IMR-90 (cell line): Measurements from ENCODE around the gene BRF1. TPM values are rescaled to one million over a fixed set of nuclear protein-coding genes. Genes with fewer than 3 reads are reported as not detected.
A peak's percentile ranks its signal among the peaks of the same experiment; 100 is the strongest.

Source experiments
- ATAC-seq: fragments of 200-7000 bp; cut with Tn5 transposase; 2 replicates; pipeline ENCODE4 v1.9.1; 2020; ENCODE audit warnings: low read depth, mild to moderate bottlenecking, moderate library complexity
- BruUV-seq: library from RNA; stranded (reverse); fragments of 400-500 nt; replicated peaks from 2 replicates; lab custom pipeline; 2021; lab: Mats Ljungman, UMichigan
- CTCF ChIA-PET: fragments of 300-600 bp; formaldehyde crosslinking; extraction: SDS; loops from one replicate; lab custom pipeline; 2021; ENCODE audit warnings: antibody characterized with exemption; lab: Yijun Ruan, JAX
- POLR2A ChIA-PET: fragments of 300-600 bp; sonication (Branson Sonifier 250); formaldehyde crosslinking; loops from one replicate; lab custom pipeline; 2022; ENCODE audit warnings: antibody characterized with exemption; ENCODE audit not compliant: unreplicated experiment; lab: Charles Lee
- DNase-seq: peaks from one replicate; pipeline ENCODE4 v3.0.0; 2013
- H2AFZ ChIP-seq: replicated peaks from 2 replicates; pipeline ENCODE3; 2013; ENCODE audit warnings: low read length, mild to moderate bottlenecking; ENCODE audit not compliant: poor library complexity
- H2AK5ac ChIP-seq: 2 replicates; pipeline ENCODE4 v1.6.1; 2013; ENCODE audit warnings: low read depth, low read length, inconsistent platforms
- H2AK9ac ChIP-seq: replicated peaks from 2 replicates; pipeline ENCODE3; 2013; ENCODE audit warnings: mild to moderate bottlenecking, low read depth, low read length, moderate library complexity; ENCODE audit not compliant: poor library complexity
- H2BK120ac ChIP-seq: 2 replicates; pipeline ENCODE4 v1.6.1; 2013; ENCODE audit warnings: low read depth, low read length, inconsistent platforms
- H2BK15ac ChIP-seq: 3 replicates; pipeline ENCODE4 v1.6.1; 2013; ENCODE audit warnings: low read depth, low read length, inconsistent platforms
- H2BK20ac ChIP-seq: 2 replicates; pipeline ENCODE4 v1.6.1; 2013; ENCODE audit warnings: low read depth, mild to moderate bottlenecking, inconsistent platforms, low read length, moderate library complexity
- H2BK5ac ChIP-seq: 2 replicates; pipeline ENCODE4 v1.6.1; 2013; ENCODE audit warnings: mild to moderate bottlenecking, low read depth, low read length, inconsistent platforms; ENCODE audit not compliant: poor library complexity, severe bottlenecking
- H3K14ac ChIP-seq: replicated peaks from 2 replicates; pipeline ENCODE4 v1.6.1; 2013; ENCODE audit warnings: low read depth, low read length, inconsistent platforms
- H3K18ac ChIP-seq: 2 replicates; pipeline ENCODE4 v1.6.1; 2013; ENCODE audit warnings: low read depth, low read length, control low read depth
- H3K23ac ChIP-seq: 2 replicates; pipeline ENCODE4 v1.6.1; 2013; ENCODE audit warnings: low read depth, low read length, inconsistent platforms
- H3K27ac ChIP-seq: 2 replicates; pipeline ENCODE4 v1.5.1; 2013; ENCODE audit warnings: mild to moderate bottlenecking, control low read depth, low read length; ENCODE audit not compliant: insufficient read depth
- H3K27me3 ChIP-seq: 2 replicates; pipeline ENCODE4 v1.6.1; 2013; ENCODE audit warnings: low read length; ENCODE audit not compliant: control insufficient read depth, insufficient read depth
- H3K36me3 ChIP-seq: 2 replicates; pipeline ENCODE4 v1.6.1; 2013; ENCODE audit warnings: low read length, mixed read lengths; ENCODE audit not compliant: control insufficient read depth, insufficient read depth
- H3K4ac ChIP-seq: 2 replicates; pipeline ENCODE4 v1.6.1; 2013; ENCODE audit warnings: low read depth, low read length, inconsistent platforms
- H3K4me1 ChIP-seq: 2 replicates; pipeline ENCODE4 v1.6.1; 2013; ENCODE audit warnings: low read length, mixed read lengths; ENCODE audit not compliant: control insufficient read depth, insufficient read depth
- H3K4me2 ChIP-seq: 2 replicates; pipeline ENCODE4 v1.6.1; 2013; ENCODE audit warnings: low read depth, mild to moderate bottlenecking, control low read depth, low read length, moderate library complexity
- H3K4me3 ChIP-seq: 2 replicates; pipeline ENCODE4 v1.5.1; 2013; ENCODE audit warnings: low read depth, mild to moderate bottlenecking, control low read depth, low read length, moderate library complexity; ENCODE audit not compliant: insufficient read depth
- H3K56ac ChIP-seq: 2 replicates; pipeline ENCODE4 v1.6.1; 2013; ENCODE audit warnings: low read length, inconsistent platforms; ENCODE audit not compliant: insufficient read depth; ENCODE audit errors: extremely low read depth
- H3K79me1 ChIP-seq, 2 experiments: 2 replicates each; pipeline ENCODE4 v1.6.1; 2013; ENCODE audit warnings: low read length in 2 of 2, inconsistent platforms in 1 of 2, low read depth in 1 of 2
- H3K9ac ChIP-seq: 2 replicates; pipeline ENCODE4 v1.6.1; 2013; ENCODE audit warnings: low read depth, low read length, control low read depth
- H3K9me1 ChIP-seq: 2 replicates; pipeline ENCODE4 v1.6.1; 2013; ENCODE audit warnings: low read length, inconsistent platforms; ENCODE audit not compliant: insufficient read depth
- H3K9me3 ChIP-seq: 2 replicates; pipeline ENCODE4 v1.6.1; 2013; ENCODE audit warnings: low read length; ENCODE audit not compliant: control insufficient read depth, insufficient read depth
- H4K20me1 ChIP-seq: 2 replicates; pipeline ENCODE4 v1.6.1; 2013; ENCODE audit warnings: low read length, inconsistent platforms; ENCODE audit not compliant: insufficient read depth
- H4K5ac ChIP-seq: 2 replicates; pipeline ENCODE4 v1.6.1; 2013; ENCODE audit warnings: mild to moderate bottlenecking, low read depth, low read length, control low read depth
- H4K8ac ChIP-seq, 2 experiments: 2 replicates each; pipeline ENCODE4 v1.6.1; 2013; ENCODE audit warnings: low read depth in 2 of 2, low read length in 2 of 2, control low read depth in 1 of 2, inconsistent platforms in 1 of 2
- H4K91ac ChIP-seq: 2 replicates; pipeline ENCODE4 v1.6.1; 2013; ENCODE audit warnings: low read depth, low read length, inconsistent platforms; ENCODE audit not compliant: insufficient read depth
- BHLHE40 ChIP-seq: fragments of 150-350 bp; IDR thresholded peaks from 2 replicates; pipeline ENCODE4 v1.6.1; 2016; ENCODE audit warnings: mild to moderate bottlenecking, low read depth, low read length
- CEBPB ChIP-seq: IDR thresholded peaks from 2 replicates; pipeline ENCODE4 v1.6.1; 2012; ENCODE audit warnings: low read depth, low read length, improper control_type of control experiment
- CHD1 ChIP-seq: IDR thresholded peaks from 2 replicates; pipeline ENCODE4 v1.6.1; 2012; ENCODE audit warnings: low read depth, low read length, improper control_type of control experiment
- FOS ChIP-seq: fragments of 150-350 bp; IDR thresholded peaks from 2 replicates; pipeline ENCODE4 v1.6.1; 2016; ENCODE audit warnings: low read depth, low read length
- MAZ ChIP-seq: IDR thresholded peaks from 2 replicates; pipeline ENCODE4 v1.6.1; 2012; ENCODE audit warnings: low read depth, mild to moderate bottlenecking, low read length, improper control_type of control experiment, moderate library complexity, borderline replicate concordance
- MXI1 ChIP-seq: IDR thresholded peaks from 2 replicates; pipeline ENCODE4 v1.6.1; 2012; ENCODE audit warnings: low read depth, mild to moderate bottlenecking, low read length, moderate library complexity, borderline replicate concordance
- NFE2L2 ChIP-seq: fragments of 150-350 bp; IDR thresholded peaks from 2 replicates; pipeline ENCODE4 v1.6.1; 2016; ENCODE audit warnings: low read depth, mild to moderate bottlenecking, low read length
- POLR2A ChIP-seq: IDR thresholded peaks from 2 replicates; pipeline ENCODE4 v1.6.1; 2012; ENCODE audit warnings: mild to moderate bottlenecking, low read depth, low read length
- RAD21 ChIP-seq: IDR thresholded peaks from 2 replicates; pipeline ENCODE4 v1.6.1; 2012; ENCODE audit warnings: low read length, improper control_type of control experiment
- RCOR1 ChIP-seq: IDR thresholded peaks from 2 replicates; pipeline ENCODE4 v1.6.1; 2012; ENCODE audit warnings: mild to moderate bottlenecking, low read length, improper control_type of control experiment; ENCODE audit not compliant: insufficient replicate concordance
- RFX5 ChIP-seq: IDR thresholded peaks from 2 replicates; pipeline ENCODE4 v1.8.0; 2012; ENCODE audit warnings: low read depth, mild to moderate bottlenecking, low read length, moderate library complexity
- SMC3 ChIP-seq: fragments of 150-350 bp; IDR thresholded peaks from 2 replicates; pipeline ENCODE4 v1.6.1; 2016; ENCODE audit warnings: low read depth, mild to moderate bottlenecking, antibody characterized with exemption, low read length, moderate library complexity
- WGBS, 2 experiments: methylation state at CpG; one replicate each; pipeline versions ENCODE4 v1.1.5 to v1.1.7; 2013; ENCODE audit warnings: missing lambda C conversion rate in 2 of 2; ENCODE audit not compliant: insufficient read length in 1 of 2; ENCODE audit errors: extremely low coverage in 2 of 2; 5-methylcytosine and 5-hydroxymethylcytosine counted together
- dilution Hi-C: fragments of 300-500 bp; cut with HindIII; formaldehyde crosslinking; loops from one replicate; pipeline ENCODE4 v1.14.3; 2018; ENCODE audit warnings: low sequenced_read_pairs; ENCODE audit not compliant: unreplicated experiment
- in situ Hi-C: fragments of 300-500 bp; cut with MboI; formaldehyde crosslinking; loops from 3 replicates; pipeline ENCODE4 v1.14.3; 2019; ENCODE audit warnings: low sequenced_read_pairs, inconsistent platforms, mixed read lengths
- intact Hi-C: fragments of 100-400 bp; cut with micrococcal nuclease; formaldehyde crosslinking; loops from 2 replicates; pipeline ENCODE4 v1.10.0; 2022
- polyA plus RNA-seq, 3 experiments: library from polyadenylated mRNA; depleted of rRNA; stranded (reverse); fragments of >200 nt; gene quantifications; 2 replicates each; pipeline ENCODE4 v1.2.3, GENCODE V29; 2012; ENCODE audit warnings: low replicate concordance in 1 of 3
- total RNA-seq: library from RNA; depleted of rRNA; stranded (reverse); fragments of >200 nt; gene quantifications from 2 replicates; pipeline ENCODE4 v1.2.3, GENCODE V29; 2012
- TF ChIP-seq, protein P1 (sequence below): fragments of 150-350 bp; IDR thresholded peaks from 2 replicates; pipeline ENCODE4 v1.6.1; 2017; ENCODE audit warnings: mild to moderate bottlenecking, antibody characterized with exemption, low read length, low read depth
- TF ChIP-seq, protein P2 (sequence below): fragments of 150-350 bp; IDR thresholded peaks from 2 replicates; pipeline ENCODE4 v1.6.1; 2016; ENCODE audit warnings: low read depth, mild to moderate bottlenecking, low read length, moderate library complexity, borderline replicate concordance

The BRF1 gene
- total and polyA plus RNA-seq, 2 of the 4 experiments (the other 2 are of a cell fraction): 12.4 to 16.7 TPM

DNA sequence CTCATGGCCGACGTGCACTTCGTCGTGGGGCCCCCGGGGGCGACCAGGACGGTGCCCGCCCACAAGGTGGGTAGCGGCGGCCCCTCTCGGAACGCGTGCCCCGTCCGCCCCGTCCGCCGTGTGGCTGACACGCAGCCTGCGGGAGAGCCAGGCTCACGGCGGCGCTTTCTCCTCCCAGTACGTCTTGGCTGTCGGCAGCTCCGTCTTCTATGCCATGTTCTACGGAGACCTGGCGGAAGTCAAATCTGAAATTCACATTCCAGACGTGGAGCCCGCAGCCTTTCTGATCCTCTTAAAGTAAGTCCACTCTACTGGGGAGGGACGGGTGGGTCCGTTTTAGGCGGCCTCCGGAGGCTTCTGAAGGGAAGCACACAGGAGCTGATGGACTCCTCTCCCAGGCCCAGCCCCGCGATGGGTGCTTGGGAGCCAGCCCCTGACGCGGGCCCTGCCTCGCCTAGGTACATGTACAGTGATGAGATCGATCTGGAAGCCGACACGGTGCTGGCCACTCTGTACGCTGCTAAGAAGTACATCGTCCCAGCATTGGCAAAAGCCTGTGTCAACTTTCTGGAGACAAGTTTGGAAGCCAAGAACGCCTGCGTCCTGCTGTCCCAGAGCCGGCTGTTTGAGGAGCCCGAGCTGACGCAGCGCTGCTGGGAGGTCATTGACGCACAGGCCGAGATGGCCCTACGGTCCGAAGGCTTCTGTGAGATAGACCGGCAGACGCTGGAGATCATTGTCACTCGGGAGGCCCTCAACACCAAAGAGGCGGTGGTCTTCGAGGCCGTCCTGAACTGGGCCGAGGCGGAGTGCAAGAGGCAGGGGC lies 51.4 kb downstream of the BRF1 start:
- peak overlapping the region; percentile 68 for H3K14ac ChIP-seq
- peak overlapping the region; percentile 58 to 59; a peak in 2 of 4 replicates for H4K8ac ChIP-seq
- H2BK120ac ChIP-seq: 0 out of 2 replicates have a peak overlapping the region, but pooled peaks have one; percentile 6
- H3K4me3 ChIP-seq: peak overlapping the region; percentile 61
- intact Hi-C loops (no loop called here), dilution Hi-C loops (no loop called here), in situ Hi-C loops (no loop called here)
- H3K23ac ChIP-seq: peak overlapping the region; percentile 82; the same call in 1 of the 2 replicates
- 38% methylated on average over 42 of the region's 62 CpGs; no CpG with 5 or more reads in 1 of the 2 experiments for WGBS, 2 experiments
- peaks cover 9% of the 10 kb centered on the region for H4K20me1 ChIP-seq
- H4K5ac ChIP-seq: no peak overlapping the region
- ATAC-seq (peak; percentile 10), DNase-seq (peak; percentile 26)
- no peaks in the 10 kb centered on the region for H3K27me3 ChIP-seq
- H3K9me3 ChIP-seq: no peaks in the 10 kb centered on the region
- no peak overlapping the region for H2BK15ac ChIP-seq
- POLR2A ChIA-PET: no interaction called here
- peaks cover 15% of the 10 kb centered on the region; the same call in 1 of the 2 replicates for H3K9me1 ChIP-seq
- no peak overlapping the region; the same call in 1 of the 2 replicates for H3K56ac ChIP-seq
- peak overlapping the region; percentile 64 for H2AK5ac ChIP-seq
- H3K4ac ChIP-seq: peak overlapping the region; percentile 74
- peak overlapping the region; percentile 35 for H3K27ac ChIP-seq
- peak overlapping the region; percentile 77 for H2AK9ac ChIP-seq
- peak overlapping the region; percentile 60 for H2BK5ac ChIP-seq
- H4K91ac ChIP-seq: no peak overlapping the region; the same call in 1 of the 2 replicates
- no TSS peak for BruUV-seq
- H3K4me1 ChIP-seq: peaks cover 7% of the 10 kb centered on the region; the same call in 1 of the 2 replicates
- peak overlapping the region; percentile 40 for H3K9ac ChIP-seq
- peak overlapping the region; percentile 81 for H3K4me2 ChIP-seq
- H2AFZ ChIP-seq: peak overlapping the region; percentile 94
- no peak overlapping the region for H3K18ac ChIP-seq
- peaks cover 45 to 69% of the 10 kb centered on the region in 2 experiments for H3K79me1 ChIP-seq
- H3K36me3 ChIP-seq: peaks cover 38% of the 10 kb centered on the region
- no peak overlapping the region for H2BK20ac ChIP-seq
- CTCF ChIA-PET: no interaction called here
- no peak for TF ChIP-seq RFX5
- no peak for TF ChIP-seq RCOR1
- no peak; the same call in 1 of the 2 replicates for TF ChIP-seq BHLHE40
- TF ChIP-seq RAD21: no peak
- TF ChIP-seq, protein P1, sequence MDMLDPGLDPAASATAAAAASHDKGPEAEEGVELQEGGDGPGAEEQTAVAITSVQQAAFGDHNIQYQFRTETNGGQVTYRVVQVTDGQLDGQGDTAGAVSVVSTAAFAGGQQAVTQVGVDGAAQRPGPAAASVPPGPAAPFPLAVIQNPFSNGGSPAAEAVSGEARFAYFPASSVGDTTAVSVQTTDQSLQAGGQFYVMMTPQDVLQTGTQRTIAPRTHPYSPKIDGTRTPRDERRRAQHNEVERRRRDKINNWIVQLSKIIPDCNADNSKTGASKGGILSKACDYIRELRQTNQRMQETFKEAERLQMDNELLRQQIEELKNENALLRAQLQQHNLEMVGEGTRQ: no peak
- TF ChIP-seq CEBPB: no peak
- no peak for TF ChIP-seq NFE2L2
- TF ChIP-seq, protein P2, sequence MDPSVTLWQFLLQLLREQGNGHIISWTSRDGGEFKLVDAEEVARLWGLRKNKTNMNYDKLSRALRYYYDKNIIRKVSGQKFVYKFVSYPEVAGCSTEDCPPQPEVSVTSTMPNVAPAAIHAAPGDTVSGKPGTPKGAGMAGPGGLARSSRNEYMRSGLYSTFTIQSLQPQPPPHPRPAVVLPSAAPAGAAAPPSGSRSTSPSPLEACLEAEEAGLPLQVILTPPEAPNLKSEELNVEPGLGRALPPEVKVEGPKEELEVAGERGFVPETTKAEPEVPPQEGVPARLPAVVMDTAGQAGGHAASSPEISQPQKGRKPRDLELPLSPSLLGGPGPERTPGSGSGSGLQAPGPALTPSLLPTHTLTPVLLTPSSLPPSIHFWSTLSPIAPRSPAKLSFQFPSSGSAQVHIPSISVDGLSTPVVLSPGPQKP: no peak
- TF ChIP-seq POLR2A: no peak
- TF ChIP-seq MXI1: no peak
- no peak for TF ChIP-seq MAZ
- no peak for TF ChIP-seq FOS
- TF ChIP-seq CHD1: no peak
- no peak for TF ChIP-seq SMC3
